CD4-positive, alpha-beta memory T cell (primary cell): Measurements from ENCODE around the gene PPM1H. TPM values are rescaled to one million over a fixed set of nuclear protein-coding genes. Genes with fewer than 3 reads are reported as not detected.

Experiments used
- CTCF ChIA-PET: fragments of 350-600 bp; sonication (Branson Sonifier 250); formaldehyde crosslinking; loops from one replicate; lab custom pipeline; 2021; ENCODE audit warnings: inconsistent platforms; ENCODE audit not compliant: partially characterized antibody; lab: Charles Lee
- POLR2A ChIA-PET: fragments of 350-600 bp; sonication (Branson Sonifier 250); formaldehyde crosslinking; loops from one replicate; lab custom pipeline; 2021; ENCODE audit not compliant: partially characterized antibody; lab: Charles Lee
- DNase-seq, 5 donors: peaks; one replicate each; pipeline versions ENCODE4 v3.0.0 to v3.0.0-alpha.2; 2020 to 2022; ENCODE audit warnings: mixed read lengths in 1 of 5
- H3K27ac ChIP-seq: one replicate; pipeline ENCODE4 v1.7.0; 2013; ENCODE audit warnings: low read depth, low read length
- H3K27me3 ChIP-seq: 2 replicates; pipeline ENCODE4 v1.7.0; 2013; ENCODE audit warnings: mild to moderate bottlenecking, low read length, moderate library complexity; ENCODE audit not compliant: insufficient read depth
- H3K36me3 ChIP-seq: 2 replicates; pipeline ENCODE4 v1.7.0; 2013; ENCODE audit warnings: mild to moderate bottlenecking, low read length, moderate library complexity; ENCODE audit not compliant: insufficient read depth
- H3K4me1 ChIP-seq: 2 replicates; pipeline ENCODE4 v1.7.0; 2013; ENCODE audit warnings: mild to moderate bottlenecking, low read length, moderate library complexity; ENCODE audit not compliant: insufficient read depth
- H3K4me3 ChIP-seq, 2 donors: one replicate each; pipeline ENCODE4 v1.7.0; 2013; ENCODE audit warnings: low read length in 2 of 2, mild to moderate bottlenecking in 1 of 2
- H3K9me3 ChIP-seq, 2 donors: one replicate each; pipeline ENCODE4 v1.7.0; 2013; ENCODE audit warnings: low read length in 2 of 2, control low read depth in 1 of 2; ENCODE audit not compliant: control insufficient read depth in 1 of 2
- H3K27ac Mint-ChIP-seq, 7 donors: one replicate each; pipeline ENCODE4 v1.8.0; 2020 to 2021; ENCODE audit warnings: mixed read lengths in 7 of 7, mild to moderate bottlenecking in 6 of 7, inconsistent platforms in 3 of 7, moderate library complexity in 3 of 7
- H3K27me3 Mint-ChIP-seq, 2 donors: one replicate each; pipeline ENCODE4 v1.8.0; 2020 to 2021; ENCODE audit warnings: mixed read lengths in 2 of 2
- H3K36me3 Mint-ChIP-seq, 2 donors: one replicate each; pipeline ENCODE4 v1.8.0; 2020 to 2021; ENCODE audit warnings: mixed read lengths in 2 of 2, inconsistent platforms in 1 of 2, mild to moderate bottlenecking in 1 of 2
- H3K4me1 Mint-ChIP-seq, 4 donors: one replicate each; pipeline ENCODE4 v1.8.0; 2020 to 2021; ENCODE audit warnings: mixed read lengths in 4 of 4, mild to moderate bottlenecking in 1 of 4
- H3K4me3 Mint-ChIP-seq, 8 donors: one replicate each; pipeline ENCODE4 v1.8.0; 2020 to 2021; ENCODE audit warnings: mixed read lengths in 8 of 8, mild to moderate bottlenecking in 7 of 8, moderate library complexity in 6 of 8, inconsistent platforms in 3 of 8
- H3K9me3 Mint-ChIP-seq, 8 donors: one replicate each; pipeline ENCODE4 v1.8.0; 2020 to 2021; ENCODE audit warnings: mixed read lengths in 8 of 8, mild to moderate bottlenecking in 5 of 8, inconsistent platforms in 3 of 8, moderate library complexity in 1 of 8
- intact Hi-C: fragments of 100-400 bp; cut with micrococcal nuclease; formaldehyde crosslinking; loops from one replicate; pipeline ENCODE4 v1.15.1; 2023
- polyA plus RNA-seq, 2 donors: library from polyadenylated mRNA; unstranded; fragments of 300-500 nt; fragmentation: Illumina TruSeq; gene quantifications; one replicate each; pipeline ENCODE4 v1.2.3, GENCODE V29; 2021
- total RNA-seq, 2 experiments: library from RNA; stranded (reverse); gene quantifications; one replicate each; pipeline ENCODE4 v1.2.3, GENCODE V29; 2021

PPM1H gene
- total and polyA plus RNA-seq, 4 experiments from 2014 or later, result 0.06 to 0.14 TPM; not detected in 2

GRCh38 chr12:62898526-62898925 is 36.4 kb downstream of the PPM1H start:
- POLR2A ChIA-PET, result no interaction called here
- H3K4me3 Mint-ChIP-seq, result no peak overlapping the region
- no peak overlapping the region for H3K27ac Mint-ChIP-seq
- H3K27me3 ChIP-seq, result no peaks in the 10 kb centered on the region
- intact Hi-C loops, result no loop called here
- no peak overlapping the region for H3K27ac ChIP-seq
- H3K9me3 Mint-ChIP-seq, result peaks cover 0 to 7% (median 0%) of the 10 kb centered on the region in 8 donors
- no peak for DNase-seq
- H3K4me3 ChIP-seq, result no peak overlapping the region
- no peaks in the 10 kb centered on the region for H3K4me1 ChIP-seq
- no peaks in the 10 kb centered on the region for H3K36me3 Mint-ChIP-seq
- CTCF ChIA-PET, result no interaction called here
- H3K36me3 ChIP-seq, result no peaks in the 10 kb centered on the region
- H3K27me3 Mint-ChIP-seq, result peaks cover 0 to 3% of the 10 kb centered on the region in 2 donors
- H3K9me3 ChIP-seq, result no peaks in the 10 kb centered on the region
- H3K4me1 Mint-ChIP-seq, result no peaks in the 10 kb centered on the region

GRCh38 chr12:62895351-62895877 is 39.5 kb downstream of the PPM1H start:
- no peaks in the 10 kb centered on the region for H3K4me1 ChIP-seq
- H3K27me3 ChIP-seq, result no peaks in the 10 kb centered on the region
- no peak overlapping the region for H3K27ac ChIP-seq
- DNase-seq, result no peak
- H3K36me3 Mint-ChIP-seq, result no peaks in the 10 kb centered on the region
- H3K36me3 ChIP-seq, result no peaks in the 10 kb centered on the region
- H3K9me3 ChIP-seq, result no peaks in the 10 kb centered on the region
- no peak overlapping the region for H3K27ac Mint-ChIP-seq
- intact Hi-C loops, result no loop called here
- H3K27me3 Mint-ChIP-seq, result peaks cover 0 to 3% of the 10 kb centered on the region in 2 donors
- peaks cover 0 to 6% (median 0%) of the 10 kb centered on the region in 4 donors for H3K4me1 Mint-ChIP-seq
- ChIA-PET POLR2A (no interaction called here), CTCF (no interaction called here)
- H3K4me3 Mint-ChIP-seq, result no peak overlapping the region
- peaks cover 0 to 7% (median 0%) of the 10 kb centered on the region in 8 donors for H3K9me3 Mint-ChIP-seq
- no peak overlapping the region for H3K4me3 ChIP-seq

DNA sequence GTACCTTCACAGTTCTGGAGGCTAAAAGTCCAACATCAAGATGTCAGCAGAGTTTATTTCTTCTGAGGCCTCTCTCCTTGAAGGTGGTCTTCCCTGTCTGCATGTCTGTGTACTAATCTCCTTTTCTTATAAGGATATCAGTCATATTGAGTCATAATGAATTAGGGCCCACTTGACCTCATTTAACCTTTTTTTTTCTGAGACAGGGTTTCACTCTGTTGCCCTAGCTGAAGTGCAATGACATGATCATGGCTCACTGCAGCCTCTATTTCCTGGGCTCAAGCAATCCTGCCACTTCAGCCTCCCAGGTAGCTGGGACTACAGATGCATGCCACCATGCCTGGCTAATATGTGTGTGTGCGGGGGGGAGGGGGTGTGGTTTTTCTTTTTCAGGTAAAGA is 41.7 kb downstream of the PPM1H start:
- Mint-ChIP-seq H3K27me3 (no peaks in the 10 kb centered on the region), H3K27ac (no peak overlapping the region), H3K4me1 (peaks cover 0 to 6% (median 0%) of the 10 kb centered on the region in 4 donors), H3K9me3 (peaks cover 0 to 6% (median 0%) of the 10 kb centered on the region in 8 donors), H3K36me3 (no peaks in the 10 kb centered on the region), H3K4me3 (no peak overlapping the region)
- Histone ChIP-seq H3K27ac (no peak overlapping the region), H3K9me3 (no peaks in the 10 kb centered on the region), H3K27me3 (no peaks in the 10 kb centered on the region), H3K36me3 (no peaks in the 10 kb centered on the region), H3K4me1 (no peaks in the 10 kb centered on the region), H3K4me3 (no peak overlapping the region)
- CTCF ChIA-PET, result no interaction called here
- DNase-seq, result no peak
- intact Hi-C loops, result no loop called here
- POLR2A ChIA-PET, result no interaction called here

DNA sequence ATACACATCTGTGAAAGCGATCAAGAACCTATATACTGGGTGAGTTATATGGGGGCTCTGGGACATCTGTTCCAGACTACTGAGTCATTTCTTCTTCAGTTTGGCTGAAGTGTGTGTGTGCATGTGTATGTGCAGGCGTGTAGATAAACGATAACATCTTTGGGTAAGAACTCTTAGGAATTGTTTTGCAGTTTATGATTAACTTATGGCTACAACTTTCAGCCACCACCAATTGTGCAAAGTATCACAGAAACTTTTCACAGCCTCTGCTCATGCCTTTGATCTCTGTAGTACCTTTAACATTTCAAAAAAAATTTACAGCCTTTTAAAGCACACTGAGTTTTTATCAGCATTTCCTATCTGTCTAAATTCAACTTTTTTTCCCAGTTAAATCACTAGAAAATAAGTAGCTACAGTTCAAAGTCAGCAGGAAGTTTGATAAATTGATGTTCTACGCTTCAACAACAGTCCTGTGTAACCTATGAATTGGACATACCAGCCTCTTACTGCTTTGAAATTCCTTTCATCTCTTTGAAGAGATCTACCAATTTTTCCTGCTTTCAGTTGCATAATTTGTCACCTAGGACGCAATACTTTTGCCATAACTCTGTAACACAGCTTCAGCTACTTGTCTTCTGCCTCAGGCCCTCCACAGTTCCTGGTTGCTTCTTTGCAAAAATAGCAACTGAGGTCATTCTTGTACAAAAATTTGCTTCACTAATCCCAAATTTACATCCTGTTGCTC is 43.0 kb downstream of the PPM1H start:
- Mint-ChIP-seq H3K27me3 (no peaks in the 10 kb centered on the region), H3K36me3 (no peaks in the 10 kb centered on the region), H3K4me1 (peaks cover 0 to 6% (median 0%) of the 10 kb centered on the region in 4 donors), H3K27ac (no peak overlapping the region), H3K9me3 (peaks cover 0 to 5% (median 0%) of the 10 kb centered on the region in 8 donors), H3K4me3 (no peak overlapping the region)
- intact Hi-C loops, result no loop called here
- Histone ChIP-seq H3K36me3 (no peaks in the 10 kb centered on the region), H3K4me3 (no peak overlapping the region), H3K27ac (no peak overlapping the region), H3K4me1 (no peaks in the 10 kb centered on the region), H3K27me3 (no peaks in the 10 kb centered on the region), H3K9me3 (no peaks in the 10 kb centered on the region)
- ChIA-PET POLR2A (no interaction called here), CTCF (no interaction called here)
- no peak for DNase-seq

DNA sequence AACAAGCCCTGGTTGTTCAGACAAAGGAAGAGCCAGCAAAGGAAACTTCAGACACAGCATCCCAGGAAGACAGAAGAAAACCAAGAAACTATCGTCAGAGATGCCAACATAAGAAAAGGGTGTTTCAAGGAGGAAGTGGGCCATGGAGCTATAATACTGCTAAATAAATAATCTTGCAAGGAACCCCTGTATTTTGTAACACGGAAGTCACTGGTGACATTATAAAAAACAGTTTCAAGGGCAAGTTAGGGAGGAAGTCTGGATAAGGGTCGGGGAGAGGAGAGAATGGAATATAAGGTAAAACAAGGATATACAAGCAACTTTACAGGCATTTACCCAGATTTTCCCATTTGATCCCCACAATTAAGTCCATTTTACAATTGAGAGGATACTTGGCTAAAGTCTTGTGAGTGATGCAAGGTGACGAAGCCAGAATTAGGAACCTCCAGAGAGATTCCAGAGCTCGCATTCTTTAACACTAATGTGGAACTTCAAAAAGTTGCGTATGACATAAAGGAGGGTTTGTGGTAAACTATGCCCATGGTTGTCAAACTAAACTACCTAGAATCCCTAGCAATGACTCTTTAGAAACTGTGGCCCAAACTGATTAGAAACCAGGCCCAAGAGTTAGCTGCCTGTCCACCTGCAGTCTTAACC is 46.4 kb downstream of the PPM1H start:
- Mint-ChIP-seq H3K27ac (no peak overlapping the region), H3K27me3 (peaks cover 0 to 3% of the 10 kb centered on the region in 2 donors), H3K4me3 (no peak overlapping the region), H3K36me3 (no peaks in the 10 kb centered on the region), H3K9me3 (no peaks in the 10 kb centered on the region), H3K4me1 (peaks cover 0 to 6% (median 0%) of the 10 kb centered on the region in 4 donors)
- H3K4me1 ChIP-seq, result no peaks in the 10 kb centered on the region
- intact Hi-C loops, result no loop called here
- CTCF ChIA-PET, result no interaction called here
- no peak for DNase-seq
- H3K36me3 ChIP-seq, result no peaks in the 10 kb centered on the region
- H3K27ac ChIP-seq, result no peak overlapping the region
- H3K4me3 ChIP-seq, result no peak overlapping the region
- H3K27me3 ChIP-seq, result no peaks in the 10 kb centered on the region
- H3K9me3 ChIP-seq, result no peaks in the 10 kb centered on the region
- POLR2A ChIA-PET, result no interaction called here

- Mint-ChIP-seq H3K9me3 (no peaks in the 10 kb centered on the region), H3K4me1 (peaks cover 0 to 3% (median under 1%) of the 10 kb centered on the region in 4 donors), H3K36me3 (no peaks in the 10 kb centered on the region), H3K27ac (peak overlapping the region in 1 of 7 donors; percentile 73), H3K4me3 (no peak overlapping the region), H3K27me3 (peaks cover 0 to 3% of the 10 kb centered on the region in 2 donors)
- Histone ChIP-seq H3K27ac (no peak overlapping the region), H3K4me1 (no peaks in the 10 kb centered on the region), H3K4me3 (no peak overlapping the region), H3K36me3 (no peaks in the 10 kb centered on the region), H3K9me3 (no peaks in the 10 kb centered on the region), H3K27me3 (no peaks in the 10 kb centered on the region)
- intact Hi-C loops, result no loop called here
- DNase-seq, result no peak
- CTCF ChIA-PET, result no interaction called here
- POLR2A ChIA-PET, result no interaction called here
Measured at GRCh38 chr12:62886796-62887195, 48.2 kb downstream of the PPM1H start.

DNA sequence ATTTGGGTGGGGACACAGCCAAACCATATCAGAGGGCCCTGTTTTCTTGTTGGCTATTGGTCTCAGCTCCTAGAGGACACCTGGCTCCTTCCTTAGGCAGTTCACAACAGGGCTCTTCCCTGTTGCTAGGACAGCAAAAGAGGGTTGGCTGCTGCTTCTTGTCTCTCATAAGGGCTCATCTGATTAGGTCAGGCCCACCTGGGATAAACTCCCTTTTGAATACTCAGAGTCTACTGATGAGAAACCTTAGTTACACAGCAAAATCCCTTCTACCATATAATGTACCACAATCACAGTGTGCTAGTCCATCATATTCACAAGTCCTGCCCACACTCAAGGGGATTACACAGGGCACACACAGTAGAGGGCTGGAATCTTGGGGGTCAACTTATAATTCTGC is 49.7 kb downstream of the PPM1H start:
- DNase-seq, result no peak
- Histone ChIP-seq H3K36me3 (no peaks in the 10 kb centered on the region), H3K4me1 (no peaks in the 10 kb centered on the region), H3K27me3 (no peaks in the 10 kb centered on the region), H3K9me3 (no peaks in the 10 kb centered on the region), H3K27ac (no peak overlapping the region), H3K4me3 (no peak overlapping the region)
- H3K4me3 Mint-ChIP-seq, result no peak overlapping the region
- intact Hi-C loops, result no loop called here
- H3K27me3 Mint-ChIP-seq, result peaks cover 3% of the 10 kb centered on the region in 2 donors
- H3K4me1 Mint-ChIP-seq, result peaks cover 0 to 3% (median 1%) of the 10 kb centered on the region in 4 donors
- CTCF ChIA-PET, result no interaction called here
- no peaks in the 10 kb centered on the region for H3K36me3 Mint-ChIP-seq
- H3K9me3 Mint-ChIP-seq, result no peaks in the 10 kb centered on the region
- no peak overlapping the region for H3K27ac Mint-ChIP-seq
- POLR2A ChIA-PET, result no interaction called here
